Stimulated activated CD4-positive, alpha-beta T cell treated with anti-CD3 and anti-CD28 coated beads, TNF-alpha, amount 100 ng/mL, for 4 hours (primary cell): Measurements from ENCODE around the gene CBX1.
"Not testable (repeated sequence)": the region's sequence is repeated elsewhere in the genome, so short reads cannot be mapped to it uniquely, and the experiment has no call there.

ENCODE experiments used
- DNase-seq, 3 experiments: peaks; one replicate each; pipeline ENCODE4 v3.0.0-alpha.2; 2020; ENCODE audit warnings: low read depth in 3 of 3

CBX1 gene

GRCh38 chr17:48123111-48123510 lies 21.8 kb upstream of the CBX1 start:
- no peak for DNase-seq

- DNase-seq, result no peak
These were observed 21.4 kb upstream of the CBX1 start for GRCh38 chr17:48122665-48123045.

- no peak for DNase-seq
These were observed 20.8 kb upstream of the CBX1 start for GRCh38 chr17:48121923-48122664.

- peak in 1 of 3 experiments; percentile 26 for DNase-seq
These were observed 12.0 kb upstream of the CBX1 start for GRCh38 chr17:48113201-48113676.

DNA sequence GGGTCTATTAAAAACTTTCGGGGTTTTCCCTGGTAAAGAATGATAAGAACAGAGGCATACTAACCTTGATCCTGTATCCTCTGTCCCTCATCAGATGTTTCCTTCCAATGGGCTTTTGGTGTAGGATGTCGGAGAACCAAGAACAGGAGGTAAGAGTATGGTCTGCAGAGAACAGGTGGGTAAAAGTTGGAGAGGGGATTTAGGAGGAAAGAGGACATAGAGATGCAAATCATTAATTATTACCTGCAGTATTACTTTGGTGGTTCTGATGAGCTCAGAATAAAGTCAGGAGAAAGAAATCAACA lies 10.6 kb upstream of the CBX1 start:
- no peak for DNase-seq

DNA sequence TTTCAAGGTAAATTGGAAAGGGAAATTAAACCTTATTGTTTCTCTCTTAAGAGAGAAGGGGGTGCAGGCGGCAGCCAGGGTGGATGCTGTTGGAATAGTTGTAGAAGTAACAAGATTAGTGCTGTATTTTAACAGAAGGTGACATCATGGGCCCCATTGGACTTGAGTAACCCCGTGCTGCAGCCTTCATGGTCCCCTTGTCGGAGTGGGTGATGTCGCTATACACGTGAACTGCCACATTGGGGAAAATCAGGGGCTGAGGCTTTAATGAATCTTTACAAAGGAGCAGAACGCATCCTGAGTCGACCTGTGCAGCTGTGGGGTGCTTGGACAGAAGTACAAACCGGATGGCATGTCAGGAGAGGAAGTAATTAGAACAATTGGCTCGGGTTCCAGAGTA lies 9.5 kb upstream of the CBX1 start:
- DNase-seq, result no peak

- peak; percentile 93 to 97 (median 94) for DNase-seq
These were observed 6.1 kb upstream of the CBX1 start, which contains the start of gene SNX11 for GRCh38 chr17:48107137-48108055. Gene SNX11 (plus strand): TSS chr17:48107766. CDS start chr17:48112044, 4,278 bp downstream.

- DNase-seq, result no peak
These were observed 5.5 kb upstream of the CBX1 start for GRCh38 chr17:48106802-48107136.

GRCh38 chr17:48104440-48104839 lies 3.2 kb upstream of the CBX1 start:
- DNase-seq, result no peak

- DNase-seq, result no peak
These were observed 1.8 kb upstream of the CBX1 start for GRCh38 chr17:48102798-48103715.

DNA sequence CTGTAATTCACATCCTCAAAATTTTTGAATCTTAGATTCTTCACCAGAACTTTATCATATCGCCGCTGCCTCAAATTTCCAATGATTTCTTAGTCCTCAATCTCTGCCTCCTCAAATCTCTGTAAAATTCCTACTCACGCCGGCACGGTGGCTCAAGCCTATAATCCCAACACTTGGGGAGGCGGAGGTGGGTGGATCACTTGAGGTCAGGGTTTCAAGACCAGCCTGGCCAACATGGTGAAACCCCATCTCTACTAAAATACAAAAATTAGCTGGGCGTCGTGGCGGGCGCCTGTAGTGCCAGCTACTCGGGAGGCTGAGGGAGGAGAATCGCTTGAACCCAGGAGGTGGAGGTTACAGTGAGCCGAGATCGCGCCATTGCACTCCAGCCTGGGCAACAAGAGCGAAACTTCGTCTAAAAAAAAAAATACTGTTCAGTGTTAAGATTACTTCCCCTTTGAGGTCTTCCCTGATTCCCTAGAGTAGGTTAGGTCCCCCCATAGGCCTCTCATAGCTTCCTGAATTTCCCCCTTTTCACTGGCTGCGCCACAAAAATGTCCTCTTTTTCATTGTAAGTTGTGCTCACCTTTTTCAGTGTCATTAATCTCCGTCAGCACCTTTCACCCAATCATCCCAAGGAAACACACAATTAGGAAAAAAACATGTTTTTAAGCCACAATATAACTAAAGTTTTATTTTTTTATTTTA lies 919 bp upstream of the CBX1 start:
- no peak for DNase-seq

DNA sequence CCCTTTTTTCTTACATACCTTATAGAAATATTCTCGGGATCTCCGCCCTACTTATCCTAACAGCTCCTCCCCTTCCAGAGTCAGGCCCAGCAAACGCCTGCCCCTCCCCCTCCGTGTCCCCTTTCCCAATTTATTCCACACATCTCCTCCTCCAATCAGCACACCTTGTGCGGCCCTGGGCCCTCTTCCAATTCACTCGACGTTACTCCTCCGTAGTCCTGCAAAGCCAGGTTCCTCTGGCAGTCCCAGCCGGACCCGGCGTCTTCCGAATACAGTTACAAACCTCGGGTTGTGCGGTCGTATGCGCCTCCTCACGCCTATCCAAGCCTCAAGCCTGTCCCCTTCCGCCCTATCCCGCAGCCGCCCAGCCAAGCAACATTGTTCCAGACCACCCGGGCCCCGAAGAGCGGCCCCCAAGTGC lies 677 bp downstream of the CBX1 start:
- no peak for DNase-seq

- DNase-seq, result no peak
These were observed 1.1 kb downstream of the CBX1 start for GRCh38 chr17:48100160-48100559.

DNA sequence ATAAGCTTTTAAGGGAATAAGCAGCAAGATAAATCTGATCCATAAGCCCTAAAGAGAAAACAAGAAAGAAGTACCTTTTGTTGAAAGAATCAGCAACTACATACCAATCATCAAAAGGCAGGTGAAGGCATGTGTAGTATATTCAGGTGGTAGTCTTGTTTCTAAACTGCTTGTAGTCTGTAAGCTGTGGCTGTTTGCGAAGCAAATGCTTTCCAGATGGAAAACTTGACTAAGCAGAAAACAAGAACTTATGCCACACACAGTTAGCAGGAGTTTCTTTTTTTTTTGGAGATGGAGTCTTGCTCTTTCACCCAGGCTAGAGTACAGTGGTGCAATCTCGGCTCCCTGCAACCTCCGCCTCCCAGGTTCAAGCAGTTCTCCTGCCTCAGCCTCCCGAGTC lies 5.7 kb downstream of the CBX1 start:
- no peak for DNase-seq

- DNase-seq, result no peak
These were observed 7.8 kb downstream of the CBX1 start for GRCh38 chr17:48093341-48094045.

DNA sequence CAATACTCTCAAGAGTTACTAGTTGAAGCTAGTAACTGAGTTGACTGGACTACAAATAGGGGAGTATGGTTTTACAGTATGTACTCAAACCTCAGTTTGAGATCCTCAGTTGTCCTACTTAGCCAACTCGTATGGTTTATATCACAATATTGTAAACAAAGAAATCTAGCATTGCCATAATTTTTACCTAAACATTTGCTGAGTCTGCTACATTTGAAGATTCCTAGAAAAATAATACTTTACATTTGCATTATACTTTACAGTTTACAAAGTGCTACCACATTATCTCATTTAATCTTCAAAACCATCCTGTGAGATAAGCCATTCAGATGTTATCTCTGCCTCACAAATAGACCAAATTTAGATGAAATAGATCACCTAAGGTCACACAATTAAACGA lies 16.3 kb downstream of the CBX1 start:
- no peak for DNase-seq

- no peak for DNase-seq
These were observed 19.4 kb downstream of the CBX1 start for GRCh38 chr17:48081858-48082257.

GRCh38 chr17:48077152-48077551 lies 24.1 kb downstream of the CBX1 start:
- not testable (repeated sequence) for DNase-seq

GRCh38 chr17:48074322-48075081 lies 26.8 kb downstream of the CBX1 start:
- DNase-seq, result peak; percentile 23 to 68 (median 54)

- not testable (repeated sequence) for DNase-seq
These were observed 27.6 kb downstream of the CBX1 start for GRCh38 chr17:48073566-48074094.
